H9 (cell line): ENCODE measurements around the gene FAM13C. TPM values are rescaled to one million over a fixed set of nuclear protein-coding genes. Genes with fewer than 3 reads are reported as not detected.

ENCODE experiments used
- DNase-seq: peaks from one replicate; pipeline ENCODE4 v3.0.0-alpha.2; 2017
- H2AFZ ChIP-seq: one replicate; pipeline ENCODE4 v1.6.1; 2013; ENCODE audit warnings: mild to moderate bottlenecking, low read length, control low read depth, moderate library complexity
- H2AK5ac ChIP-seq: 2 replicates; pipeline ENCODE4 v1.6.1; 2013; ENCODE audit warnings: low read length, control low read depth, mixed read lengths; ENCODE audit not compliant: insufficient read length
- H2BK120ac ChIP-seq: one replicate; pipeline ENCODE4 v1.6.1; 2013; ENCODE audit warnings: low read depth, mild to moderate bottlenecking, low read length, control low read depth, inconsistent platforms; ENCODE audit not compliant: poor library complexity, severe bottlenecking
- H2BK12ac ChIP-seq: 2 replicates; pipeline ENCODE4 v1.6.1; 2013; ENCODE audit warnings: low read length, control low read depth, mixed read lengths, low read depth; ENCODE audit not compliant: insufficient read length
- H2BK15ac ChIP-seq: 2 replicates; pipeline ENCODE4 v1.6.1; 2013; ENCODE audit warnings: low read depth, low read length, control low read depth
- H2BK20ac ChIP-seq: one replicate; pipeline ENCODE4 v1.6.1; 2013; ENCODE audit warnings: low read depth, mild to moderate bottlenecking, low read length, control low read depth, inconsistent platforms; ENCODE audit not compliant: poor library complexity, severe bottlenecking
- H2BK5ac ChIP-seq: 2 replicates; pipeline ENCODE4 v1.6.1; 2013; ENCODE audit warnings: low read length, control low read depth, mixed read lengths; ENCODE audit not compliant: insufficient read length
- H3K14ac ChIP-seq: 2 replicates; pipeline ENCODE4 v1.6.1; 2013; ENCODE audit warnings: low read length, control low read depth; ENCODE audit not compliant: insufficient read depth
- H3K18ac ChIP-seq: 2 replicates; pipeline ENCODE4 v1.6.1; 2013; ENCODE audit warnings: low read depth, mild to moderate bottlenecking, mixed read lengths, low read length, control low read depth; ENCODE audit not compliant: insufficient read length
- H3K23ac ChIP-seq: 2 replicates; pipeline ENCODE4 v1.6.1; 2013; ENCODE audit warnings: low read length, control low read depth, mixed read lengths, low read depth; ENCODE audit not compliant: insufficient read length
- H3K23me2 ChIP-seq: 2 replicates; pipeline ENCODE4 v1.6.1; 2013; ENCODE audit warnings: low read depth, mild to moderate bottlenecking, mixed read lengths, low read length, control low read depth; ENCODE audit not compliant: insufficient read length, poor library complexity, severe bottlenecking
- H3K27ac ChIP-seq: 2 replicates; pipeline ENCODE4 v1.5.1; 2013; ENCODE audit warnings: low read length, control low read depth, mixed read lengths, low read depth; ENCODE audit not compliant: insufficient read length
- H3K27me3 ChIP-seq: 2 replicates; pipeline ENCODE4 v1.6.1; 2013; ENCODE audit warnings: low read length, control low read depth, inconsistent platforms; ENCODE audit not compliant: insufficient read depth
- H3K4ac ChIP-seq: 2 replicates; pipeline ENCODE4 v1.6.1; 2013; ENCODE audit warnings: low read depth, mild to moderate bottlenecking, control low read depth, inconsistent platforms, low read length, moderate library complexity
- H3K4me1 ChIP-seq: 2 replicates; pipeline ENCODE4 v1.6.1; 2013; ENCODE audit warnings: low read length, control low read depth, inconsistent platforms; ENCODE audit not compliant: insufficient read depth
- H3K4me2 ChIP-seq: 2 replicates; pipeline ENCODE4 v1.6.1; 2013; ENCODE audit warnings: low read length, control low read depth, mixed read lengths; ENCODE audit not compliant: insufficient read length, insufficient read depth
- H3K56ac ChIP-seq: 2 replicates; pipeline ENCODE4 v1.6.1; 2013; ENCODE audit warnings: low read depth, mild to moderate bottlenecking, mixed read lengths, low read length, control low read depth; ENCODE audit not compliant: insufficient read length
- H3K79me1 ChIP-seq: 2 replicates; pipeline ENCODE4 v1.6.1; 2013; ENCODE audit warnings: low read depth, mild to moderate bottlenecking, moderate library complexity, low read length, control low read depth, inconsistent platforms; ENCODE audit not compliant: insufficient read depth, poor library complexity, severe bottlenecking
- H3K79me2 ChIP-seq: 2 replicates; pipeline ENCODE4 v1.6.1; 2013; ENCODE audit warnings: low read length, control low read depth, inconsistent platforms; ENCODE audit not compliant: insufficient read depth
- H3K9ac ChIP-seq: 2 replicates; pipeline ENCODE4 v1.6.1; 2013; ENCODE audit warnings: low read length, control low read depth, mixed read lengths; ENCODE audit not compliant: insufficient read length; ENCODE audit errors: extremely low read depth
- H3K9me3 ChIP-seq: one replicate; pipeline ENCODE4 v1.6.1; 2013; ENCODE audit warnings: low read depth, low read length, inconsistent platforms; ENCODE audit not compliant: control insufficient read depth
- H3T11ph ChIP-seq: one replicate; pipeline ENCODE4 v1.6.1; 2013; ENCODE audit warnings: mild to moderate bottlenecking, low read length, control low read depth, inconsistent platforms
- H4K20me1 ChIP-seq: one replicate; pipeline ENCODE4 v1.6.1; 2013; ENCODE audit not compliant: control insufficient read depth, insufficient read length, insufficient read depth
- H4K5ac ChIP-seq: 2 replicates; pipeline ENCODE4 v1.6.1; 2013; ENCODE audit warnings: low read depth, mild to moderate bottlenecking, mixed read lengths, low read length, control low read depth; ENCODE audit not compliant: insufficient read length
- H4K8ac ChIP-seq: replicated peaks from 2 replicates; pipeline ENCODE4 v1.6.1; 2013; ENCODE audit warnings: low read length, control low read depth, mixed read lengths, low read depth; ENCODE audit not compliant: insufficient read length
- H4K91ac ChIP-seq: 2 replicates; pipeline ENCODE4 v1.6.1; 2013; ENCODE audit warnings: low read depth, mild to moderate bottlenecking, moderate library complexity, mixed read lengths, low read length, control low read depth; ENCODE audit not compliant: insufficient read length
- H3K27ac Mint-ChIP-seq, 3 experiments: 2 replicates in 2 of 3; 3 replicates in 1 of 3; pipeline ENCODE4 v1.8.0; 2020 to 2021; ENCODE audit warnings: mixed read lengths in 3 of 3, mild to moderate bottlenecking in 1 of 3, moderate library complexity in 1 of 3
- H3K27me3 Mint-ChIP-seq: 2 replicates; pipeline ENCODE4 v1.8.0; 2021; ENCODE audit warnings: low read depth, mild to moderate bottlenecking, moderate library complexity, mixed read lengths
- H3K36me3 Mint-ChIP-seq, 3 experiments: 2 replicates in 2 of 3; 3 replicates in 1 of 3; pipeline ENCODE4 v1.8.0; 2020 to 2021; ENCODE audit warnings: low read depth in 3 of 3, mixed read lengths in 3 of 3; ENCODE audit not compliant: insufficient read depth in 1 of 3
- H3K4me1 Mint-ChIP-seq, 2 experiments: 2 replicates each; pipeline ENCODE4 v1.8.0; 2020; ENCODE audit warnings: mixed read lengths in 2 of 2
- H3K4me3 Mint-ChIP-seq, 2 experiments: 2 replicates in 1 of 2; 3 replicates in 1 of 2; pipeline ENCODE4 v1.8.0; 2020 to 2021; ENCODE audit warnings: mild to moderate bottlenecking in 2 of 2, mixed read lengths in 2 of 2, moderate library complexity in 1 of 2
- H3K9me3 Mint-ChIP-seq, 2 experiments: 2 replicates in 1 of 2; 3 replicates in 1 of 2; pipeline ENCODE4 v1.8.0; 2020; ENCODE audit warnings: mild to moderate bottlenecking in 2 of 2, mixed read lengths in 2 of 2, moderate library complexity in 1 of 2
- CTCF ChIP-seq: fragments of 200-600 bp; sonication (generic); conservative IDR thresholded peaks from 3 replicates; pipeline ENCODE4 v1.8.0; 2021; ENCODE audit warnings: antibody characterized with exemption, mild to moderate bottlenecking
- WGBS: extraction: QIAGEN DNeasy Blood & Tissue Kit; methylation state at CpG from one replicate; pipeline ENCODE4 v1.1.7; 2013; ENCODE audit warnings: missing lambda C conversion rate, low lambda C conversion rate, mixed read lengths; ENCODE audit not compliant: insufficient read length; ENCODE audit errors: extremely low coverage; 5-methylcytosine and 5-hydroxymethylcytosine counted together
- total RNA-seq: library from RNA; stranded (reverse); gene quantifications from 2 replicates; pipeline ENCODE4 v1.2.1, GENCODE V29; 2021

Gene FAM13C
- total RNA-seq, 1 experiment from 2014 or later: 0.31 TPM

- H2BK5ac ChIP-seq: no peak overlapping the region
- no peak for TF ChIP-seq CTCF
- H2BK12ac ChIP-seq: no peak overlapping the region
- Mint-ChIP-seq H3K9me3 (no peaks in the 10 kb centered on the region), H3K27me3 (no peaks in the 10 kb centered on the region), H3K36me3 (no peaks in the 10 kb centered on the region), H3K4me1 (peaks cover 4 to 8% of the 10 kb centered on the region in 2 experiments), H3K27ac (no peak overlapping the region), H3K4me3 (no peak overlapping the region)
- no peak overlapping the region for H4K91ac ChIP-seq
- H4K5ac ChIP-seq: no peak overlapping the region
- no peak overlapping the region for H3T11ph ChIP-seq
- no peaks in the 10 kb centered on the region for H4K20me1 ChIP-seq
- no peak overlapping the region for H2AFZ ChIP-seq
- no peak for DNase-seq
- no peak overlapping the region for H4K8ac ChIP-seq
- no peak overlapping the region for H2AK5ac ChIP-seq
- H3K27me3 ChIP-seq: no peaks in the 10 kb centered on the region
- no peak overlapping the region for H2BK20ac ChIP-seq
- no peak overlapping the region for H3K56ac ChIP-seq
- H3K9me3 ChIP-seq: no peaks in the 10 kb centered on the region
- H3K18ac ChIP-seq: no peak overlapping the region
- H3K14ac ChIP-seq: no peak overlapping the region
- no peaks in the 10 kb centered on the region for H3K23me2 ChIP-seq
- H2BK120ac ChIP-seq: no peak overlapping the region
- H3K79me2 ChIP-seq: no peaks in the 10 kb centered on the region
- no CpG with 5 or more reads among the region's 2 CpGs for WGBS
- no peaks in the 10 kb centered on the region for H3K79me1 ChIP-seq
- no peak overlapping the region for H2BK15ac ChIP-seq
- no peak overlapping the region for H3K27ac ChIP-seq
- H3K4me2 ChIP-seq: no peak overlapping the region
- H3K4me1 ChIP-seq: no peaks in the 10 kb centered on the region
- H3K9ac ChIP-seq: no peak overlapping the region
- no peak overlapping the region for H3K4ac ChIP-seq
- H3K23ac ChIP-seq: no peak overlapping the region
These were observed 57.7 kb downstream of the FAM13C start for GRCh38 chr10:59304521-59305097.
